Activated CD4-positive, alpha-beta T cell treated with anti-CD3 and anti-CD28 coated beads, Interleukin-2, amount 50 U/mL, for 1 hour (primary cell): ENCODE results near the gene DNHD1.
"Not testable (repeated sequence)": the region's sequence is repeated elsewhere in the genome, so short reads cannot be mapped to it uniquely, and the experiment has no call there.

Experiments
- DNase-seq: peaks from one replicate; pipeline ENCODE4 v3.0.0-alpha.2; 2020

DNHD1 gene

GRCh38 chr11:6481924-6482275 is 15.2 kb upstream of the DNHD1 start:
- no peak for DNase-seq

GRCh38 chr11:6482441-6482840 is 14.6 kb upstream of the DNHD1 start:
- no peak for DNase-seq

- no peak for DNase-seq
These were observed 14.1 kb upstream of the DNHD1 start for GRCh38 chr11:6483015-6483414.

GRCh38 chr11:6485661-6486060 is 11.4 kb upstream of the DNHD1 start:
- DNase-seq, result no peak

GRCh38 chr11:6486256-6486655 is 10.8 kb upstream of the DNHD1 start:
- no peak for DNase-seq

- no peak for DNase-seq
These were observed 10.1 kb upstream of the DNHD1 start for GRCh38 chr11:6486938-6487337.

GRCh38 chr11:6488342-6488741 is 8.7 kb upstream of the DNHD1 start:
- no peak for DNase-seq

- DNase-seq, result no peak
These were observed 8.3 kb upstream of the DNHD1 start for GRCh38 chr11:6488821-6489220.

GRCh38 chr11:6489306-6489705 is 7.8 kb upstream of the DNHD1 start:
- no peak for DNase-seq

GRCh38 chr11:6498121-6498520 is 1.0 kb downstream of the DNHD1 start:
- no peak for DNase-seq

GRCh38 chr11:6498544-6498943 is 1.5 kb downstream of the DNHD1 start:
- DNase-seq, result no peak

- DNase-seq, result no peak
These were observed 5.3 kb downstream of the DNHD1 start for GRCh38 chr11:6502382-6502781.

GRCh38 chr11:6504166-6504565 is 7.1 kb downstream of the DNHD1 start:
- no peak for DNase-seq

GRCh38 chr11:6505577-6506240 is 8.6 kb downstream of the DNHD1 start:
- no peak for DNase-seq

GRCh38 chr11:6516865-6517264 is 19.8 kb downstream of the DNHD1 start:
- DNase-seq, result no peak

GRCh38 chr11:6520265-6520664 is 23.2 kb downstream of the DNHD1 start:
- no peak for DNase-seq

- not testable (repeated sequence) for DNase-seq
These were observed 24.9 kb downstream of the DNHD1 start for GRCh38 chr11:6521946-6522345.

GRCh38 chr11:6523253-6523652 is 26.2 kb downstream of the DNHD1 start:
- no peak for DNase-seq

GRCh38 chr11:6526411-6527135 is 29.5 kb downstream of the DNHD1 start:
- no peak for DNase-seq

- no peak for DNase-seq
These were observed 32.2 kb downstream of the DNHD1 start for GRCh38 chr11:6529266-6529665.

- DNase-seq, result no peak
These were observed 33.8 kb downstream of the DNHD1 start for GRCh38 chr11:6530848-6531247.

- no peak for DNase-seq
These were observed 34.2 kb downstream of the DNHD1 start for GRCh38 chr11:6531267-6531752.

- no peak for DNase-seq
These were observed 41.4 kb downstream of the DNHD1 start for GRCh38 chr11:6538456-6538855.

- no peak for DNase-seq
These were observed 41.9 kb downstream of the DNHD1 start for GRCh38 chr11:6538945-6539344.
